ENCODE results near the gene SDR9C7. TPM values are rescaled to one million over a fixed set of nuclear protein-coding genes. Genes with fewer than 3 reads are reported as not detected.

SDR9C7 gene
- total RNA-seq, 1 donor from 2014 or later = not detected

GRCh38 chr12:56877195-56878009 lies 56.8 kb downstream of the SDR9C7 start:
- no peak for DNase-seq (ENCODE audit: low spot score)

DNA sequence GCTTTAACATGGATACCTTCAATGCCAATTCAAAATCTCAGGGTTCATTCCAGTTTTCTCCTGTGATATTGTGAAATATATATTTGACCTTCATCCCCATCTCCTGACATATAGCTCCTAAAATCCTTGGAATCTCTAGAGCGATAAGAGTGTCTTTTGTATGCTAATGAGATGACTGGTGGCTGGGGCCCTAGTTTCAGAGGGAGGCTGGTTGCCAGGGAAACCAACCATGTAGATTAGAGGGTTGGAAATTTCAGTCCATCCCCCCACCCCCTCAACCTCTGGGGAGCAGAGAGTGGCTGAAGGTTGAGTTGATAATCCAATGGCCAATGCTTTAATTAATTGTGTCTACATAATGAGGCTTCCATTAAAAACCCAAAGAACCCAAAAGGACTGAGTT lies 59.4 kb downstream of the SDR9C7 start:
- no peak for DNase-seq (ENCODE audit: low spot score)

DNA sequence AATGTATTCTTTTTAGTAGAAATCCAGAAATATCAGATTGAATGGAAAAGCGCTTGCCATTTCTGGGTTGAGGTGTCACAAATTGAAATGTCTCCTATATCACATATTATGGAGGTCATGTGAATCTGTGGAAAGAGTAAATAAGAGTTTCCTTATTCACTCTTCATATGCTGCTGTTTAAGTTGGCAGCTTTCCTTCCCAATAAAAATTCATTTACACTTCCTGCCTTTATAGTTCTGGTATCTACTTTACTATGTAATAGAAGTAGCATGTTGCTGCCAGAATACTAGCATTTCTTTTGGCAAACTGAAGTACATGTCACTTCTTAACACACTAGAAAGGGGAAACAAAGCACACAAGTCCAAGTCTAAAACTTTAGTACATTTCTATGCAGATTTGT lies 60.8 kb downstream of the SDR9C7 start:
- peak; percentile 18 for DNase-seq (ENCODE audit: low spot score)

Other genes with a start within 250 kb of the SDR9C7 start
- 72.5 TPM for gene PTGES3, start 246.1 kb downstream of the SDR9C7 start, total RNA-seq (ENCODE audit: insufficient read depth, low replicate concordance)
- 1,201 TPM for gene NACA, start 209.1 kb downstream of the SDR9C7 start, total RNA-seq (ENCODE audit: insufficient read depth, low replicate concordance)
- gene PRIM1, start 182.1 kb downstream of the SDR9C7 start, total RNA-seq (ENCODE audit: insufficient read depth, low replicate concordance) = 9.1 TPM
- 143 TPM for gene HSD17B6, start 171.1 kb downstream of the SDR9C7 start, total RNA-seq (ENCODE audit: insufficient read depth, low replicate concordance)
- 0.96 TPM for gene RDH16, start 23.2 kb upstream of the SDR9C7 start, total RNA-seq (ENCODE audit: insufficient read depth, low replicate concordance)
- 6.7 TPM for gene ZBTB39, start 72.1 kb upstream of the SDR9C7 start, total RNA-seq (ENCODE audit: insufficient read depth, low replicate concordance)
- gene TAC3, start 82.1 kb upstream of the SDR9C7 start, total RNA-seq (ENCODE audit: insufficient read depth, low replicate concordance) = 6.5 TPM
- 5.8 TPM for gene MYO1A, start 115.7 kb upstream of the SDR9C7 start, total RNA-seq (ENCODE audit: insufficient read depth, low replicate concordance)
- gene NEMP1, start 144.4 kb upstream of the SDR9C7 start, total RNA-seq (ENCODE audit: insufficient read depth, low replicate concordance) = 7.5 TPM
- 27.9 TPM for gene NAB2, start 154.7 kb upstream of the SDR9C7 start, total RNA-seq (ENCODE audit: insufficient read depth, low replicate concordance)
- gene STAT6, start 177.0 kb upstream of the SDR9C7 start, total RNA-seq (ENCODE audit: insufficient read depth, low replicate concordance) = 83.8 TPM
- gene LRP1, start 194.1 kb upstream of the SDR9C7 start, total RNA-seq (ENCODE audit: insufficient read depth, low replicate concordance) = 277 TPM
- 1.2 TPM for gene LRP1-AS, start 213.2 kb upstream of the SDR9C7 start, total RNA-seq (ENCODE audit: insufficient read depth, low replicate concordance)